HepG2 (cell line): ENCODE data around the gene CRK. TPM values are rescaled to one million over a fixed set of nuclear protein-coding genes. Genes with fewer than 3 reads are reported as not detected.

Experiments used
- ATAC-seq: fragments of 200-7000 bp; cut with Tn5 transposase; 3 replicates; pipeline ENCODE4 v1.9.1; 2020; ENCODE audit warnings: mild to moderate bottlenecking, moderate library complexity
- BruUV-seq: library from RNA; stranded (reverse); fragments of 400-500 nt; replicated peaks from 2 replicates; lab custom pipeline; 2021; lab: Mats Ljungman, UMichigan
- CTCF ChIA-PET: fragments of 300-600 bp; formaldehyde crosslinking; extraction: SDS; loops from one replicate; lab custom pipeline; 2021; ENCODE audit warnings: low total read pairs, inconsistent platforms, low intra/inter-chr PET ratio; lab: Yijun Ruan, JAX
- POLR2A ChIA-PET: fragments of 350-600 bp; sonication (Branson Sonifier 250); formaldehyde crosslinking; loops from one replicate; lab custom pipeline; 2020; ENCODE audit warnings: antibody characterized with exemption, inconsistent platforms; lab: Yijun Ruan, JAX
- DNase-seq: peaks from one replicate; pipeline ENCODE4 v3.0.0-alpha.2; 2015; ENCODE audit warnings: low spot score
- FAIRE-seq: peaks from 3 replicates; lab custom pipeline; 2011; peaks lifted over from hg19 to GRCh38; lab: Jason Lieb, UNC
- H2AFZ ChIP-seq: one replicate; pipeline ENCODE4 v1.6.1; 2011; ENCODE audit warnings: low read length, inconsistent platforms
- H3K27ac ChIP-seq: fragments of 300-600 bp; 3 replicates; pipeline ENCODE4 v1.8.0; 2011; ENCODE audit warnings: mixed run types, mild to moderate bottlenecking, mixed read lengths, low read length, inconsistent platforms; ENCODE audit not compliant: insufficient read depth; ENCODE audit errors: extremely low read length
- H3K27me3 ChIP-seq, 2 experiments: fragments of 200-600 bp in 1 of 2; 2 replicates in 1 of 2; 3 replicates in 1 of 2; pipeline versions ENCODE4 v1.6.0 to v1.8.0; 2011; ENCODE audit warnings: low read length in 2 of 2, mild to moderate bottlenecking in 2 of 2, moderate library complexity in 2 of 2, inconsistent platforms in 1 of 2; ENCODE audit not compliant: insufficient read depth in 2 of 2, control insufficient read depth in 1 of 2
- H3K36me3 ChIP-seq, 2 experiments: fragments of 200-600 bp in 1 of 2; replicated peaks in 1 of 2; 2 replicates in 1 of 2; 3 replicates in 1 of 2; pipeline versions ENCODE4 v1.5.1 to v1.8.0; 2011; ENCODE audit warnings: low read length in 2 of 2, inconsistent platforms in 1 of 2; ENCODE audit not compliant: insufficient read depth in 2 of 2, control insufficient read depth in 1 of 2
- H3K4me1 ChIP-seq: 2 replicates; pipeline ENCODE4 v1.5.1; 2012; ENCODE audit warnings: low read length, inconsistent platforms; ENCODE audit not compliant: insufficient read depth
- H3K4me2 ChIP-seq: 2 replicates; pipeline ENCODE4 v1.6.0; 2011; ENCODE audit warnings: low read depth, low read length, inconsistent platforms
- H3K4me3 ChIP-seq, 3 experiments: fragments of 200-600 bp in 1 of 3; sonication (generic), shearing (Covaris generic) in 1 of 3; replicated peaks in 1 of 3; 2 replicates each; pipeline ENCODE4 v1.5.1; 2011 to 2016; ENCODE audit warnings: low read length in 3 of 3, inconsistent platforms in 2 of 3, low read depth in 2 of 3, mild to moderate bottlenecking in 2 of 3, control low read depth in 1 of 3, mixed read lengths in 1 of 3; ENCODE audit not compliant: insufficient read depth in 1 of 3
- H3K79me2 ChIP-seq: one replicate; pipeline ENCODE4 v1.6.1; 2011; ENCODE audit warnings: low read length, inconsistent platforms; ENCODE audit not compliant: insufficient read depth
- H3K9ac ChIP-seq: 2 replicates; pipeline ENCODE4 v1.6.0; 2011; ENCODE audit warnings: mild to moderate bottlenecking, low read depth, low read length, inconsistent platforms; ENCODE audit not compliant: insufficient read depth
- H3K9me3 ChIP-seq: 2 replicates; pipeline ENCODE4 v1.5.1; 2012; ENCODE audit warnings: mild to moderate bottlenecking, low read length
- H4K20me1 ChIP-seq: 2 replicates; pipeline ENCODE4 v1.6.0; 2011; ENCODE audit warnings: inconsistent platforms, mild to moderate bottlenecking, low read length, moderate library complexity; ENCODE audit not compliant: insufficient read depth
- ETV6 ChIP-seq: sonication (generic); formaldehyde crosslinking; conservative IDR thresholded peaks from 2 replicates; pipeline ENCODE4 v1.4.0; 2020; ENCODE audit warnings: missing genetic modification reagents
- FOXA3 ChIP-seq: IDR thresholded peaks from 2 replicates; pipeline ENCODE4 v1.6.1; 2016; ENCODE audit warnings: missing genetic modification reagents, missing compliant biosample characterization
- HMG20A ChIP-seq: IDR thresholded peaks from 2 replicates; pipeline ENCODE4 v1.6.1; 2016; ENCODE audit warnings: borderline replicate concordance
- HOXA9 ChIP-seq: sonication (generic); formaldehyde crosslinking; IDR thresholded peaks from 2 replicates; pipeline ENCODE4 v1.8.1; 2022; ENCODE audit warnings: missing genetic modification reagents, mild to moderate bottlenecking, moderate library complexity, borderline replicate concordance
- LBX2 ChIP-seq: sonication (generic); formaldehyde crosslinking; IDR thresholded peaks from 2 replicates; pipeline ENCODE4 v1.5.0; 2020; ENCODE audit warnings: missing genetic modification reagents, mild to moderate bottlenecking, borderline replicate concordance
- PPARG ChIP-seq: conservative IDR thresholded peaks from 2 replicates; pipeline ENCODE4 v1.6.1; 2016; ENCODE audit warnings: missing biosample characterization, missing genetic modification reagents
- SALL1 ChIP-seq: sonication (generic); formaldehyde crosslinking; IDR thresholded peaks from 2 replicates; pipeline ENCODE4 v1.8.0; 2022; ENCODE audit warnings: mild to moderate bottlenecking, missing genetic modification reagents
- ZNF121 ChIP-seq: sonication (generic); formaldehyde crosslinking; IDR thresholded peaks from 2 replicates; pipeline ENCODE4 v1.5.0; 2020; ENCODE audit warnings: mild to moderate bottlenecking, missing genetic modification reagents
- ZNF138 ChIP-seq: sonication (generic); formaldehyde crosslinking; IDR thresholded peaks from 2 replicates; pipeline ENCODE4 v1.5.0; 2020; ENCODE audit warnings: mild to moderate bottlenecking, low read depth, missing genetic modification reagents
- ZNF558 ChIP-seq: sonication (generic); formaldehyde crosslinking; IDR thresholded peaks from 2 replicates; pipeline ENCODE4 v1.9.0; 2022; ENCODE audit warnings: mild to moderate bottlenecking, missing genetic modification reagents, borderline replicate concordance
- ZNF75D ChIP-seq: sonication (generic); formaldehyde crosslinking; IDR thresholded peaks from 2 replicates; pipeline ENCODE4 v1.8.1; 2023; ENCODE audit warnings: missing genetic modification reagents, mild to moderate bottlenecking, borderline replicate concordance
- WGBS: methylation state at CpG from one replicate; pipeline ENCODE4 v1.1.6; 2017; ENCODE audit warnings: low lambda C conversion rate; 5-methylcytosine and 5-hydroxymethylcytosine counted together
- in situ Hi-C: cut with HindIII; loops from 2 replicates; pipeline ENCODE4 v1.10.0; 2017; ENCODE audit warnings: low pct_unique_long_range_greater_than_20kb; ENCODE audit not compliant: extremely low pct_ligation_motif_present
- intact Hi-C: fragments of 100-400 bp; cut with micrococcal nuclease; formaldehyde crosslinking; loops from one replicate; pipeline ENCODE4 v1.10.0; 2022; ENCODE audit not compliant: unreplicated experiment
- polyA plus RNA-seq, 8 experiments: library from polyadenylated mRNA; depleted of rRNA in 3 of 8; stranded (reverse) in 7 of 8; unstranded in 1 of 8; fragments of >200 nt; fragmentation: Illumina TruSeq in 4 of 8; extraction: Trizol in 4 of 8; gene quantifications; 2 replicates each; pipeline versions ENCODE4 v1.2.1 to v1.2.3, GENCODE V29; 2011 to 2016; ENCODE audit warnings: low read depth in 4 of 8, missing spikeins in 1 of 8, mixed read lengths in 1 of 8; ENCODE audit not compliant: insufficient read depth in 1 of 8
- total RNA-seq, 5 experiments: library from RNA; depleted of rRNA; stranded (reverse); fragments of >200 nt; fragmentation: Illumina TruSeq; extraction: Trizol; gene quantifications; 2 replicates each; pipeline ENCODE4 v1.2.3, GENCODE V29; 2016; ENCODE audit warnings: low read depth in 1 of 5
- TF ChIP-seq, protein P1 (sequence below): IDR thresholded peaks from 2 replicates; pipeline ENCODE4 v1.6.1; 2016; ENCODE audit warnings: missing biosample characterization, missing genetic modification reagents, low read depth
- TF ChIP-seq, protein P2 (sequence below), 2 experiments: IDR thresholded peaks; 2 replicates each; pipeline ENCODE4 v1.6.1; 2011 to 2012; ENCODE audit warnings: low read length in 2 of 2, borderline replicate concordance in 1 of 2, low read depth in 1 of 2, mild to moderate bottlenecking in 1 of 2, moderate library complexity in 1 of 2

The CRK gene
- total and polyA plus RNA-seq, 2 of the 13 experiments (the other 11 are each of a cell fraction or from before 2014, with no cell fraction given): 47.4 to 54.2 TPM

DNA sequence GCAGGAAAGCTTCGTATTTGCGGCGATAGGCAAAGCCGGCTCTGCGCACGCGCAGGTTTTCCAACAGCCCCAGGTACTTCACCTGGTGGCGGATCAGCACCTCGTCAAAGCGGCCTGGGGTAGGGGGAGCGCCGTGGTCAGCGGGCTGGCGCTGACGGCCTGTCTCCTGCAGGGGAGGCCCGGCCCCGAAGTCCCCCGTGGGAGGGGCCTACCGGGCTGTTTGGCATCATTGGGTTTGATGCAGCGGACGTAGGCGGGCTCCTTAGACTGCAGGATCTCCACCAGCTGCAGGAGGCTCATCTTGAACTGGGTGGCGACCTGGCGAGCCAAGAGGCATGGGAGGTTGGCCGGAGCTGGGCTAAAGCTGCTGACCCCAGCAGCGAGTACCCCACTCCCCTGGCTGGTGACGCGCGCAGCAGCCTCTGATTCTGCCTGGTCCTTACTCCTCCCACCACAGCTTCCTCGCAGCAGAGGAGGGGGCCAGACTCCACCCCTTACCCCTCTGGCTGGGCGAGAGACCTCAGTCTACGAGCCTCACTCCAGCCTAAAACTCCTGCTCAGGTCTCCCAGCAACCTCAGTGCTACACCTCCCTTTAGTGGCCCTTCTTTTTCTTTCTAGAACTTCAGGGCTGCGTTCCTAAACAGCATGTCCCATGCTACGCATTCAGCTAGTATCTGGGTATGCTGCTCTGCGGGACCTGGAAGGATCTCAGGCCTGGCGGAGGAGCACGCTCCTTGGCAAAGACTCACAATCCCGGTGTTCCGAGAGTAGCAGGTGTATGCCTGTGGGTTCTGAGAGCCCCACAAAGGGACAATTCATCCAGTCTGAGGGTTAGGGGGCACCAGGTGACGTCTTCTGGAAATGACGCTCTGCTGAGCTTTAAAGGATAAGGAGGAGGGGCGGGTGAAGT, 16.1 kb upstream of the CRK start:
- Histone ChIP-seq H4K20me1 (no peaks in the 10 kb centered on the region; the same call in 1 of the 2 replicates), H2AFZ (no peak overlapping the region), H3K27ac (no peak overlapping the region), H3K9me3 (no peaks in the 10 kb centered on the region), H3K4me3 (no peak overlapping the region), H3K4me2 (no peak overlapping the region), H3K36me3 (peaks cover 10 to 27% of the 10 kb centered on the region in 2 experiments; a peak in 3 of 5 replicates), H3K9ac (no peak overlapping the region), H3K4me1 (peaks cover 19% of the 10 kb centered on the region), H3K27me3 (no peaks in the 10 kb centered on the region), H3K79me2 (no peaks in the 10 kb centered on the region)
- no peak for DNase-seq
- TF ChIP-seq ETV6 (CRISPR knock-in tag) (no peak), HOXA9 (no peak), ZNF138 (CRISPR knock-in tag) (no peak), SALL1 (CRISPR knock-in tag) (no peak), PPARG (CRISPR knock-in tag) (no peak), HMG20A (CRISPR knock-in tag) (no peak), ZNF121 (CRISPR knock-in tag) (no peak), LBX2 (CRISPR knock-in tag) (no peak), ZNF558 (CRISPR knock-in tag) (no peak), FOXA3 (CRISPR knock-in tag) (no peak), ZNF75D (CRISPR knock-in tag) (no peak)
- TF ChIP-seq, protein P1, sequence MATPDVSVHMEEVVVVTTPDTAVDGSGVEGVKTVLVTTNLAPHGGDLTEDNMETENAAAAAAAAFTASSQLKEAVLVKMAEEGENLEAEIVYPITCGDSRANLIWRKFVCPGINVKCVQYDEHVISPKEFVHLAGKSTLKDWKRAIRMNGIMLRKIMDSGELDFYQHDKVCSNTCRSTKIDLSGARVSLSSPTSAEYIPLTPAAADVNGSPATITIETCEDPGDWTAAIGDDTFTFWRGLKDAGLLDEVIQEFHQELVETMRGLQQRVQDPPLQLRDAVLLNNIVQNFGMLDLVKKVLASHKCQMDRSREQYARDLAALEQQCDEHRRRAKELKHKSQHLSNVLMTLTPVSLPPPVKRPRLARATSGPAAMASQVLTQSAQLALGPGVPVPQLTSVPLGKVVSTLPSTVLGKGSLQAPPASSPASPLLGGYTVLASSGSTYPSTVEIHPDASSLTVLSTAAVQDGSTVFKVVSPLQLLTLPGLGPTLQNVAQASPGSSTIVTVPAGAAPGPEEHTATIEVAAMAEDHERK (CRISPR knock-in tag): no peak
- TF ChIP-seq, protein P2, sequence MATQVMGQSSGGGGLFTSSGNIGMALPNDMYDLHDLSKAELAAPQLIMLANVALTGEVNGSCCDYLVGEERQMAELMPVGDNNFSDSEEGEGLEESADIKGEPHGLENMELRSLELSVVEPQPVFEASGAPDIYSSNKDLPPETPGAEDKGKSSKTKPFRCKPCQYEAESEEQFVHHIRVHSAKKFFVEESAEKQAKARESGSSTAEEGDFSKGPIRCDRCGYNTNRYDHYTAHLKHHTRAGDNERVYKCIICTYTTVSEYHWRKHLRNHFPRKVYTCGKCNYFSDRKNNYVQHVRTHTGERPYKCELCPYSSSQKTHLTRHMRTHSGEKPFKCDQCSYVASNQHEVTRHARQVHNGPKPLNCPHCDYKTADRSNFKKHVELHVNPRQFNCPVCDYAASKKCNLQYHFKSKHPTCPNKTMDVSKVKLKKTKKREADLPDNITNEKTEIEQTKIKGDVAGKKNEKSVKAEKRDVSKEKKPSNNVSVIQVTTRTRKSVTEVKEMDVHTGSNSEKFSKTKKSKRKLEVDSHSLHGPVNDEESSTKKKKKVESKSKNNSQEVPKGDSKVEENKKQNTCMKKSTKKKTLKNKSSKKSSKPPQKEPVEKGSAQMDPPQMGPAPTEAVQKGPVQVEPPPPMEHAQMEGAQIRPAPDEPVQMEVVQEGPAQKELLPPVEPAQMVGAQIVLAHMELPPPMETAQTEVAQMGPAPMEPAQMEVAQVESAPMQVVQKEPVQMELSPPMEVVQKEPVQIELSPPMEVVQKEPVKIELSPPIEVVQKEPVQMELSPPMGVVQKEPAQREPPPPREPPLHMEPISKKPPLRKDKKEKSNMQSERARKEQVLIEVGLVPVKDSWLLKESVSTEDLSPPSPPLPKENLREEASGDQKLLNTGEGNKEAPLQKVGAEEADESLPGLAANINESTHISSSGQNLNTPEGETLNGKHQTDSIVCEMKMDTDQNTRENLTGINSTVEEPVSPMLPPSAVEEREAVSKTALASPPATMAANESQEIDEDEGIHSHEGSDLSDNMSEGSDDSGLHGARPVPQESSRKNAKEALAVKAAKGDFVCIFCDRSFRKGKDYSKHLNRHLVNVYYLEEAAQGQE (IDR thresholded peaks at IDR 0.05; ENCODE audit: borderline replicate concordance in 1 of 2, low read depth in 1 of 2, low read length in 2 of 2): no peak
- intact Hi-C loops: no loop called here
- no peak for FAIRE-seq
- ChIA-PET POLR2A (no interaction called here), CTCF (no interaction called here)
- WGBS: 97% methylated on average over 22 of the region's 42 CpGs
- no TSS peak for BruUV-seq
- no peak for ATAC-seq
- in situ Hi-C loops: no loop called here
